HS-5 (cell line): Measurements from ENCODE around the gene P4HB.

ENCODE experiments used
- DNase-seq: peaks from one replicate; pipeline ENCODE4 v3.0.0-alpha.2; 2012; ENCODE audit warnings: low read depth

P4HB gene

DNA sequence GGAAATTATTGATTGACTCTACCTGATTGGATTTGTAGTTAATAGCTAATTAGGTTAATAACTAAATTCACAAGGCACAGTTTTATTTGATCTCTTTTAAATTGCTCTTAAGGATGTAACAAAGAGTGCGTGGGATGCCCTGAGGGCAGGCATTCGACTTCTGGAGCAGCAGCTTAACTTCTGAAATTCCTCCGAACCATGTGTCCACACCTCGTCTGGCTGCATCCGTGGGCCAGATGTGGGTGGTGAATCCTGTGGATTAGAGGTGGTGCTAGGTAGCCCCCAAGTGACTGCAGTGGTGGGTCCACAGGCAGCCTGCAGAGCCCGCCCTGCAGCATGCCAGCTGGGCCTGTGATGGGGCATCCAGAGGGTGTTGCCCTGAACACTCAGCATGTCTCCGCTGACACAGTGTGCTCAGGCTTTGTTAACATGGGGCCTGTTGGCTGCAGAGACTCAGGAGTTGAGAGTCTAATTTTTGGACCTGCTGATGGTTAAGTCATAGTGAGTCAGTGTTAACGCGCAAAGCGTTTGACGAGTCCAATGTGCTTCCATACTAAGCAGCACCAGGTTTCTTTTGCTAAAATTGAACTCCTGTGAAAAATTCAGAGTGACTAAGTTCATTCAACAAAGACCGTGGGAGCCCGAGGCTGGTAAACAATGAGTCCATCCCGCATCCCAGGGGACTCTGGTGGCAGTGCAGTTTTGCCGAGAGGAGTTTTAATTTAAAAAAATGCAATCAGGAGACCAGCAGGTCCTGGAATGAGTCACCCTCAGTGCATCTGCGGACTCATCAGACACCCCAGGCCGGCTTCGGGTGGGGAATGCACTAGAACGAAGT is 37.9 kb upstream of the P4HB start:
- peak; percentile 98 for DNase-seq

DNA sequence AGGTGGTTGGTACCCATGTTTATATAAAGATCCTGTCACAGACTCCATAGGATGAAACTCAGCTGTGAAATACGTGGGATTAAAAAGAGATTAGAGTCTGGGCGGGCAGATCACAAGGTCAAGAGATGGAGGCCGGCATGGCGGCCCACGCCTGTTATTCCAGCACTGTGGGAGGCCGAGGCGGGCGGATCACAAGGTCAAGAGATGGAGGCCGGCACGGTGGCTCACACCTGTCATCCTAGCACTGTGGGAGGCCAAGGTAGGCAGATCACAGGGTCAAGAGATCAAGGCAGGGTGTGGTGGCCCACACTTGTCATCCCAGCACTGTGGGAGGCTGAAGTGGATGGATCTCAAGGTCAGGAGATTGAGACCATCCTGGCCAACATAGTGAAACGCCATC is 35.1 kb upstream of the P4HB start:
- no peak for DNase-seq

GRCh38 chr17:81891303-81891552 is 30.9 kb upstream of the P4HB start:
- no peak for DNase-seq

DNA sequence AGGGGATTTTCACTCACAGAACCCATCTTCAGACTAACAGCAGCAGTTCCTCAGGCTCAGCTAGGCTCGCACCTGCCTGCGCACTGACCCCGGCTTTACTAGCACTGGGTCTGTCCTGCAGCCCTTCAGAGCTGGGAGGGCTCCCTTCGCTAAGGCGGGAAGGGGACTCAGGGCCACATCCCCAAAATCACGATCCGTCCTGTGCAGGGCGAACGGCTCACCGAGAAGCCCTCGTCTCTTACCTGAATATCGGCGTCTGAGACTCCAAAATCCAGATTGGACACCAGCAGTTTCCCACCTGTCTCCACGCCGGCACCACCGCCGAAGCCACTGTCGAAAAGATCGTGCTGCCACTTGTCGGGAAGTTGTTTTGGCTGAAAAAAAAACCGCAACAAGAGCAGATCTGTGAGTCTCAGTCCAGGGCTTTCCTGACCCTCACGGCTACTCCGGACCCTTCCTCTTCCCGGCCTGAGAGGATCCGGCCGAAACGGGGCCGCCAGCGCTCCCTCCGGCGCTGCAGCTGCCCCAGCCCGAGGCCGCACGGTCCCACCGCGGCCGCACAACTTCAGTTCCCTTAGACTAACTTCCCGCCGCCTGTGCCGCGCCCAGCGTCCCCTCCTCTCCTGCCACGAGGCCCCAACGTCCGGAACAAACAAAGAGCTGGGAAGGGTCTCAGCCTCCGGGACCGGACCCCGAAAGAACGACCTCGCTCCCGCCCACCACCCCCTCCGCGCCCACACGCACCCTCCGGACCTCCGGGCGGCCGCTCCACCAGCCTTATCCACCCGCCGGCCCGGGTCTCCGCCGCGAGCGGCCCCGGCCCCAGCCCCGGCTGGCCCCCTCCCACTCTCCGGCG is 30.3 kb upstream of the P4HB start:
- DNase-seq, result no peak

GRCh38 chr17:81889602-81890001 is 29.3 kb upstream of the P4HB start:
- no peak for DNase-seq

DNA sequence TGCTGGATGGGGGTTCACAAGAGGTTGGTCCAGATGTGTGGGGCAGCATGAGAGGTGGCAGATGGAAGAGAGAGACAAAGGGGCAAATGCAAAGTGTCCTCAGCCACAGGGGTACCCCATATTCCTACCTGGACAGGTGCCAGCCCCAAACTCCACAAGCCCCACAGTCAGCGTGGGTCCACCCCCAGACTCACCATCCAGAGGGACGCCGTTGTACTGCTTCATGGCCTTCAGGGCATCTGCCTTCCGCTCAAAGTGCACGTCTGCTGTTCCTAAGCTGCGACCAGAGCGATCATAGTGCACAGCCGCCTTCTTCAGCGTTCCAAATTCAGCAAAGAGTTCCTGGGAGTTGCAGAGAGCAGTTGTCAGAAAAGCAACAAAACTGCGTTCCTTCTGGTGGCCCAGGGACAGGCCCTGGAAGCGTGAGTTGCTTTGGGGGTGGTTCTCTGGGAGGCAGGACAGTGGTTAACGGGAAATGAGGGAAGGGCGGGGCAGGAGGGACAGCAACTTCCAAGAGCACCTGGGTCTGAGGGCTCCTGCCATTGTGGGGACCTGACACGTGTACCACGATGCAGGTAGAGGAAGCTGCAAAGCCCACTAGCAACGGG is 28.8 kb upstream of the P4HB start:
- no peak for DNase-seq

GRCh38 chr17:81888105-81888987 is 28.0 kb upstream of the P4HB start:
- DNase-seq, result no peak

DNA sequence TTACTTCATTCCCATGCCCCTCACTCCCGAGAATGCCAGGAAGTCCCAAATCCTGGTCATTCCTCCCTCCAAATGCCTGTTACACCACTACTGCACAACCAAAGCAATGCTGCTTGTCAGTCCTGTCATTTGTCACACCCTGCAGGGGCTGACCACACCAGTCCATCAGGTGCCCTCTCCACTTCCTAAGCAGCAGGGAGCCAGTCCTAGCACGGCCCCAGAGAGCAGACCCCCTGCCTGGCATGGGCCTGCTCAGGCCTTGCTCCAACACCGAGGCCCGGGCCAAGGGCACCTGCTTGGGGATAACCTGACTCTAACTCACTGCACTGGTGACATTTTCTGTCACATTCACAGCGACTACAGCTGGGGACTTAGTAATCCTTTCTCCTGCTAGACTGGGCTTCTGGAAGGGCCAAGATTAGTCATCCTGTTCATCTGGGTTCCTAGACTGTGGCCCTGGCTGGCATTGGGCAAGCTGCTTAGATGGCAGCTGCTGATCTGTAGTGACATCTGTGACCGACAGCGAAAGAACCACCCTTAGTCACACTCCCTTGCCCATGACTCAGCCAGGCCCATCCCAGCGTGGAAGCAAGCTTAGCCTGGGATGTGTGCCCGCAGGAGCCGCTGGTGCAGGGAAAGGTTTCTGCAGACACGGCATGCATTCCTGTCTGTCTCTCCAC is 25.7 kb upstream of the P4HB start:
- no peak for DNase-seq

DNA sequence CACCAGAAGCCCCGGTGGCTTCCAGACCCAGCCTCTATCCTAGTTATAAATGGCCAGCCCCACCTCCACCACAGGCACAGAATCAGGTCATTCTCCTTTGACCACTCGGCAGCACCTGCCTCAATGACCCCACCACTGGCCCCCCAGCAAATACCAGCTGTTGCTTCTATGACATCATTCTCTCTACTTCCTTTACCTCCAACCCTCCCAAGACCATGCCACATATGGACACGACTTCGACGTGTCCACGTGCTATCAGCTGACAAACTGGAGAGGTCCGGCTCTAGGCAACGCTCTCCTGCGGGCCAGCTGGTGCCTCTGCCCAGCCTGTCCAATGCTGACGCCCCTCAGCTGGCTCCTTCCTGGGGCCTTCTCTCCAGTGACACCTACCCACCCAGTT is 25.1 kb upstream of the P4HB start:
- no peak for DNase-seq

- no peak for DNase-seq
Observed at GRCh38 chr17:81884968-81885367, 24.6 kb upstream of the P4HB start.

DNA sequence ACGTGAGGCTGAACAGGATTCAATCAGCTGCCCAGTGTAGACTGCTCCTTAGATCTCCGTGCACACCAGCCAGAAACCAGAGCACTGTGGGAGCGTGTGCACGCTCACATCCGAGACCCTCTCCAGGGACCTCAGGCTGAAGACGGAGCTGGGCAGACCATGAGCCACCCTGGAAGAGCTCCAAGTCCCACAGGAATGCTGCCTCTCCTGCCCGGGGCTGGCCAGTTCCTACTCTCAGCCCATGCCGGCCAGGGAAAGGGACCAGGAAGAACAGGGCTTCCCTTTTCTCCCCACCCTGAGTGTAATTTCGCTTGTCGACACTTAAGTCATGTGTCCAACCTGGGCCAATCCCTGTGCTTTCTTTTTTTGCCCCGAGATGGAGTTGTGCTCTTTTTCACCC is 24.2 kb upstream of the P4HB start:
- no peak for DNase-seq

GRCh38 chr17:81879121-81879520 is 18.8 kb upstream of the P4HB start:
- DNase-seq, result no peak

- DNase-seq, result no peak
Observed at GRCh38 chr17:81878294-81878693, 18.0 kb upstream of the P4HB start.

- DNase-seq, result no peak
Observed at GRCh38 chr17:81877569-81877968, 17.2 kb upstream of the P4HB start.

DNA sequence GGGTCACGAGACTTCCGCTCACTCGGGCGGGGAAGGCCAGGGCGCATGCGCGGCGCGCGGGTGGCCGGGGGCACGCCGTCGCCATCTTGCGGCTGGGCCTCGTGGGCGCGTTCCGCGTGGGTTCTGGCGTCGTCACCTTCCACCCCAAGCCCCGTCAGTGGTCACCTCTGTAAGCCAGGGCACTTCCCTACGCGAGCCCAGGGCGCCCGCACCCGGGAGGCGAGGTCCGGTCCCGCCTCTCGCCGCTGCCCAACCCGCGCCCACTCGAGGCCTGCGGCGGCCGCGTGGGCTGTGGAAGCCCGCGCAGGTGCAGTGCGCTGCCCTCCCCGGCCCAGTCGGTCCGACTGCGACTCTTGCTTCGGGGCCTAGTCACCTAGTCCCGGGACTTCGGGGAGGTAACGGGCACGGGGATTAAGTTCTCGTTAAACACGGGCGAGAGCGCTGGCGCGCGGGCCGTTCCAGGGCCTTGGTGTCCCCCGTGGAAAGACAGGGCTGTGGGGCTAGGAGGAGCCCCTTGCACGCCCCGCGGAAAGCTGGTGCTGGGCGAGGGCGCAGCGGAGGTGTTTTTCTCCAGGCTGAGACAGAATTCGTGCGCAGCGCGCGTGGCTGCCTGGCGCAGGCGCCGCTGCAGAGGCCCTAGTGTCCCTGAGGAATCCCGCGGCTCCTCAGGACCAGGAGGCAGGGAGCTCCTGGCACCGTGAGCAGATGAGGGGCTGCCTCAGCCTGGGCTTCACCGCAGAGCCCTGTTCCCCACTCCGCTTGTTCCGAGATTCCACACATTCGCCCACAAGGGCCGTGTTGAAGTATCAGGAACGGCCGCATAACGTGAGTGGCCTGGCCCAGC is 11.3 kb upstream of the P4HB start:
- DNase-seq, result no peak

GRCh38 chr17:81870981-81871386 is 10.6 kb upstream of the P4HB start, which contains the start of gene ARHGDIA:
Gene ARHGDIA (minus strand): TSS chr17:81871337. CDS start chr17:81869930, 1,407 bp downstream.
- DNase-seq, result no peak

- DNase-seq, result no peak
Observed at GRCh38 chr17:81870131-81870980, 10.0 kb upstream of the P4HB start.

- DNase-seq, result no peak
Observed at GRCh38 chr17:81869221-81870130, 9.1 kb upstream of the P4HB start.
